ENCODE measurements around the gene ZNF438. TPM values are rescaled to one million over a fixed set of nuclear protein-coding genes. Genes with fewer than 3 reads are reported as not detected.
"Not testable (repeated sequence)": the region's sequence is repeated elsewhere in the genome, so short reads cannot be mapped to it uniquely, and the experiment has no call there.

Gene ZNF438
- total and polyA plus RNA-seq, 2 donors (not counting 1 experiment from before 2014, with no cell fraction given) = 4.7 to 6.6 TPM

DNA sequence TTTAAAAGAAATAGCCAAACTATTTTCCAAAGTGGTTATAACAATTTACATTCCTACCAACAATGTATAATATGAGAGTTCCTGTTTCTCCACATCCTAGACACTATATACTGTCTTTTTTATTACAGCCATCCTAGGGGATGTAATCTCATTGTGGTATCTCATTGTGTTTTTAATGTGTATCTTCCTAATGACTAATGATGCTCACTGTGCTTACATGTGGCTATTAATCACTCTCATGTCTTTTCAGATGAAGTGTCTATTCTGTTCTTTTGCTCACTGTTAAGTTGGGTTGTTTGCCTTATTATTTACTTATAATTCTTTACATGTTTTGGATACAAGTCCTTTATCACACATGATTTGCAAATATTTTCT is 71.8 kb downstream of the ZNF438 start:
- no peak overlapping the region for H3K9ac ChIP-seq (ENCODE audit: insufficient read depth, low read length)
- no peaks in the 10 kb centered on the region for H3K4me1 ChIP-seq (ENCODE audit: control insufficient read depth, extremely low read depth, insufficient read depth, low read length)
- no peaks in the 10 kb centered on the region for H3K27me3 ChIP-seq (ENCODE audit: control insufficient read depth, insufficient read depth, low read length)
- H3K79me2 ChIP-seq (ENCODE audit: control insufficient read depth, insufficient read depth, low read length) = no peaks in the 10 kb centered on the region
- no peak for DNase-seq (ENCODE audit: low read depth in 2 of 2)
- H3K9me3 ChIP-seq (ENCODE audit: control insufficient read depth, insufficient read depth, low read depth, low read length) = no peaks in the 10 kb centered on the region
- TF ChIP-seq, protein P1, sequence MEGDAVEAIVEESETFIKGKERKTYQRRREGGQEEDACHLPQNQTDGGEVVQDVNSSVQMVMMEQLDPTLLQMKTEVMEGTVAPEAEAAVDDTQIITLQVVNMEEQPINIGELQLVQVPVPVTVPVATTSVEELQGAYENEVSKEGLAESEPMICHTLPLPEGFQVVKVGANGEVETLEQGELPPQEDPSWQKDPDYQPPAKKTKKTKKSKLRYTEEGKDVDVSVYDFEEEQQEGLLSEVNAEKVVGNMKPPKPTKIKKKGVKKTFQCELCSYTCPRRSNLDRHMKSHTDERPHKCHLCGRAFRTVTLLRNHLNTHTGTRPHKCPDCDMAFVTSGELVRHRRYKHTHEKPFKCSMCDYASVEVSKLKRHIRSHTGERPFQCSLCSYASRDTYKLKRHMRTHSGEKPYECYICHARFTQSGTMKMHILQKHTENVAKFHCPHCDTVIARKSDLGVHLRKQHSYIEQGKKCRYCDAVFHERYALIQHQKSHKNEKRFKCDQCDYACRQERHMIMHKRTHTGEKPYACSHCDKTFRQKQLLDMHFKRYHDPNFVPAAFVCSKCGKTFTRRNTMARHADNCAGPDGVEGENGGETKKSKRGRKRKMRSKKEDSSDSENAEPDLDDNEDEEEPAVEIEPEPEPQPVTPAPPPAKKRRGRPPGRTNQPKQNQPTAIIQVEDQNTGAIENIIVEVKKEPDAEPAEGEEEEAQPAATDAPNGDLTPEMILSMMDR (conservative IDR thresholded peaks at IDR 0.05 in 1 of 2, IDR thresholded peaks at IDR 0.05 in 1 of 2; ENCODE audit: low read depth in 1 of 2, low read length in 2 of 2) = no peak
- no peak for TF ChIP-seq EZH2 (IDR thresholded peaks at IDR 0.05; ENCODE audit: low read length, missing control alignments)
- H3K36me3 ChIP-seq (ENCODE audit: control insufficient read depth, insufficient read depth, low read length) = no peaks in the 10 kb centered on the region
- H2AFZ ChIP-seq (ENCODE audit: low read length) = no peak overlapping the region
- H3K4me3 ChIP-seq (replicated peaks in 1 of 4; ENCODE audit: control extremely low read depth in 1 of 4, insufficient read depth in 1 of 4, low read depth in 3 of 4, low read length in 4 of 4) = no peak overlapping the region
- no peak overlapping the region for H3K4me2 ChIP-seq (ENCODE audit: extremely low read depth, insufficient read depth, low read length)
- no peak overlapping the region for H3K27ac ChIP-seq (ENCODE audit: insufficient read depth, low read length)
- H4K20me1 ChIP-seq (ENCODE audit: control insufficient read depth, extremely low read depth, insufficient read depth, low read length) = no peaks in the 10 kb centered on the region

DNA sequence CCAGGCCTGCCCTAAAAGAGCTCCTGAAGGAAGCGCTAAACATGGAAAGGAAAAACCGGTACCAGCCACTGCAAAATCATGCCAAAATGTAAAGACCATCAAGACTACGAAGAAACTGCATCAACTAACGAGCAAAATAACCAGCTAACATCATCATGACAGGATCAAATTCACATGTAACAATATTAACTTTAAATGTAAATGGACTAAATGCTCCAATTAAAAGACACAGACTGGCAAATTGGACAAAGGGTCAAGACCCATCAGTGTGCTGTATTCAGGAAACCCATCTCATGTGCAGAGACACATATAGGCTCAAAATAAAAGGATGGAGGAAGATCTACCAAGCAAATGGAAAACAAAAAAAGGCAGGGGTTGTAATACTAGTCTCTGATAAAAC is 82.4 kb downstream of the ZNF438 start:
- H3K27me3 ChIP-seq (ENCODE audit: control insufficient read depth, insufficient read depth, low read length); H2AFZ ChIP-seq (ENCODE audit: low read length); H3K79me2 ChIP-seq (ENCODE audit: control insufficient read depth, insufficient read depth, low read length); H4K20me1 ChIP-seq (ENCODE audit: control insufficient read depth, extremely low read depth, insufficient read depth, low read length); H3K27ac ChIP-seq (ENCODE audit: insufficient read depth, low read length); H3K4me3 ChIP-seq (replicated peaks in 1 of 4; ENCODE audit: control extremely low read depth in 1 of 4, insufficient read depth in 1 of 4, low read depth in 3 of 4, low read length in 4 of 4); H3K36me3 ChIP-seq (ENCODE audit: control insufficient read depth, insufficient read depth, low read length); H3K9me3 ChIP-seq (ENCODE audit: control insufficient read depth, insufficient read depth, low read depth, low read length); DNase-seq (ENCODE audit: low read depth in 2 of 2); H3K9ac ChIP-seq (ENCODE audit: insufficient read depth, low read length); H3K4me1 ChIP-seq (ENCODE audit: control insufficient read depth, extremely low read depth, insufficient read depth, low read length); H3K4me2 ChIP-seq (ENCODE audit: extremely low read depth, insufficient read depth, low read length): not testable (repeated sequence)

DNA sequence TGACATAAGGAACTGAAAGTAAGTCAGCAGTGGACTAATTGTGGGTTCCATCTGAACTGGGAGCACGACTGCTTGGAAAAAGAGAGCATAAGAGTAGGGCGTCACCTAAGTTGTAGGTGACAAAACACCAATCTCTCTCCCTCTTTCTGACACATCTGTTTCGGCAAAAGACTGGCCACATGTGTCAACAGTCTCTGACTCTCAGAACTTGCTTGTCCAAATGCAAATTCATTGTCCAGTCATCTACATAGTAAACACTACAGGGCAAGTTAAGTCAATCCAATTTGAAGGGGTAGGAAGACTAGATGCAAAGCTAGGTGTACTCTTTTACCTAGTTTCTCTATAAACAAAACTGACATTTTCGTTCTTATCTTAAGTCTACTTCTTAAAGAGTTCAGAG is 87.7 kb downstream of the ZNF438 start:
- no peak for DNase-seq (ENCODE audit: low read depth in 2 of 2)
- H3K4me3 ChIP-seq (replicated peaks in 1 of 4; ENCODE audit: control extremely low read depth in 1 of 4, insufficient read depth in 1 of 4, low read depth in 3 of 4, low read length in 4 of 4) = no peak overlapping the region

More for the DNA sequence above, 87.7 kb downstream of the ZNF438 start:
- H3K9me3 ChIP-seq (ENCODE audit: control insufficient read depth, insufficient read depth, low read depth, low read length) = no peaks in the 10 kb centered on the region
- TF ChIP-seq EZH2 (IDR thresholded peaks at IDR 0.05; ENCODE audit: low read length, missing control alignments) = no peak
- TF ChIP-seq, protein P1 (conservative IDR thresholded peaks at IDR 0.05 in 1 of 2, IDR thresholded peaks at IDR 0.05 in 1 of 2; ENCODE audit: low read depth in 1 of 2, low read length in 2 of 2) = no peak
- no peak overlapping the region for H2AFZ ChIP-seq (ENCODE audit: low read length)
- no peaks in the 10 kb centered on the region for H3K36me3 ChIP-seq (ENCODE audit: control insufficient read depth, insufficient read depth, low read length)
- H3K4me1 ChIP-seq (ENCODE audit: control insufficient read depth, extremely low read depth, insufficient read depth, low read length) = no peaks in the 10 kb centered on the region
- H3K4me2 ChIP-seq (ENCODE audit: extremely low read depth, insufficient read depth, low read length) = no peak overlapping the region
- H3K27ac ChIP-seq (ENCODE audit: insufficient read depth, low read length) = no peak overlapping the region
- no peaks in the 10 kb centered on the region for H4K20me1 ChIP-seq (ENCODE audit: control insufficient read depth, extremely low read depth, insufficient read depth, low read length)
- no peaks in the 10 kb centered on the region for H3K79me2 ChIP-seq (ENCODE audit: control insufficient read depth, insufficient read depth, low read length)
- H3K27me3 ChIP-seq (ENCODE audit: control insufficient read depth, insufficient read depth, low read length) = no peaks in the 10 kb centered on the region
- H3K9ac ChIP-seq (ENCODE audit: insufficient read depth, low read length) = no peak overlapping the region
